ENCODE data around the gene BRF1.

GRCh38 chr14:105209091-105209490 lies 91.7 kb downstream of the BRF1 start:
- TF ChIP-seq CTCF (conservative IDR thresholded peaks at IDR 0.05): no peak
- TF ChIP-seq ZFX (IDR thresholded peaks at IDR 0.05): no peak
